ENCODE results near the gene TRIM32.

GRCh38 chr9:116712781-116713180 is 25.7 kb downstream of the TRIM32 start:
- TF ChIP-seq BHLHE40 (IDR thresholded peaks at IDR 0.05; ENCODE audit: low read depth, low read length) (no peak), POLR2A (IDR thresholded peaks at IDR 0.05; ENCODE audit: low read length) (no peak), ESRRA (IDR thresholded peaks at IDR 0.05; ENCODE audit: borderline replicate concordance, low read length) (no peak), CTCF (IDR thresholded peaks at IDR 0.05) (no peak), JUN (IDR thresholded peaks at IDR 0.05) (no peak), CBX8 (IDR thresholded peaks at IDR 0.05) (no peak), REST (IDR thresholded peaks at IDR 0.05) (no peak), MAX (IDR thresholded peaks at IDR 0.05) (no peak), PBX3 (IDR thresholded peaks at IDR 0.05) (no peak), EP300 (IDR thresholded peaks at IDR 0.05) (no peak)
- TF ChIP-seq, protein P1, sequence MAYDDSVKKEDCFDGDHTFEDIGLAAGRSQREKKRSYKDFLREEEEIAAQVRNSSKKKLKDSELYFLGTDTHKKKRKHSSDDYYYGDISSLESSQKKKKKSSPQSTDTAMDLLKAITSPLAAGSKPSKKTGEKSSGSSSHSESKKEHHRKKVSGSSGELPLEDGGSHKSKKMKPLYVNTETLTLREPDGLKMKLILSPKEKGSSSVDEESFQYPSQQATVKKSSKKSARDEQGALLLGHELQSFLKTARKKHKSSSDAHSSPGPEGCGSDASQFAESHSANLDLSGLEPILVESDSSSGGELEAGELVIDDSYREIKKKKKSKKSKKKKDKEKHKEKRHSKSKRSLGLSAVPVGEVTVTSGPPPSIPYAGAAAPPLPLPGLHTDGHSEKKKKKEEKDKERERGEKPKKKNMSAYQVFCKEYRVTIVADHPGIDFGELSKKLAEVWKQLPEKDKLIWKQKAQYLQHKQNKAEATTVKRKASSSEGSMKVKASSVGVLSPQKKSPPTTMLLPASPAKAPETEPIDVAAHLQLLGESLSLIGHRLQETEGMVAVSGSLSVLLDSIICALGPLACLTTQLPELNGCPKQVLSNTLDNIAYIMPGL (CRISPR knock-in tag; IDR thresholded peaks at IDR 0.05; ENCODE audit: borderline replicate concordance) = no peak
- TF ChIP-seq, protein P2, sequence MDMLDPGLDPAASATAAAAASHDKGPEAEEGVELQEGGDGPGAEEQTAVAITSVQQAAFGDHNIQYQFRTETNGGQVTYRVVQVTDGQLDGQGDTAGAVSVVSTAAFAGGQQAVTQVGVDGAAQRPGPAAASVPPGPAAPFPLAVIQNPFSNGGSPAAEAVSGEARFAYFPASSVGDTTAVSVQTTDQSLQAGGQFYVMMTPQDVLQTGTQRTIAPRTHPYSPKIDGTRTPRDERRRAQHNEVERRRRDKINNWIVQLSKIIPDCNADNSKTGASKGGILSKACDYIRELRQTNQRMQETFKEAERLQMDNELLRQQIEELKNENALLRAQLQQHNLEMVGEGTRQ (IDR thresholded peaks at IDR 0.05) = no peak
